ENCODE results near the gene NSL1.
"Not testable (repeated sequence)": the region's sequence is repeated elsewhere in the genome, so short reads cannot be mapped to it uniquely, and the experiment has no call there.

The NSL1 gene

DNA sequence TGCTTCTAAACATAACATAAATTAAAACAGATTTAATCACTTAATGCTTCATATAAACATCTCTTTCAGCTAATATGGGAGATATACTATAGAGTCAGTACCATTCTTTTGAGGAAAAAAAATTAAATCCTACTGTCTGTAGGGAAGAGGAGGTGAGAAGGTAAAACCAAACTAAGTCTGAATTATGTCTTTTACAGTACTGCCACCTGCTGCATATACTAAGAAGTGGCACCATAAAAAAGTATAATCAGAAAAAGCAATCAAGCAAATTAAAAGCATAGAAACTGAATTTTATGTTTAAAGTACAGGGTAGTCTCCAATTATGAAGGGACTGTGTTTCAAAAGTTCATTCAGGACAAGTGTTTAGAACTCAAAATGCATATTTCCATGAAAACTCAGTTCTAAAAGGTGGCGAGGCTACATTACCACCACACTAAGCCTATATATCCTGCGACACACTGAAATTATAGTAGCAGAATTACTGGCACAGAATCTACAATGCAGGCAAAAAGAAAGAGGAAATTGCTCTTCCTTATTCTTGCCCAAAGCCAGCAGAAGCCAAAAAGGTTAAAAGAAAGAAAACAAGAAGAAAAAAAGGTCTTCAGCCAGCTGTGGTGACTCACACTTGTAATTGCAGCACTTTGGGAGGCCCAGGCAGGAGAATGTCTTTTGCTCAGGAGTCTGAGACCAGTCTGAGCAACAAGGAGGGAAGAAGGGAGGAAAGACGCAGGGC, 9.0 kb downstream of the NSL1 start:
- DNase-seq: no peak

DNA sequence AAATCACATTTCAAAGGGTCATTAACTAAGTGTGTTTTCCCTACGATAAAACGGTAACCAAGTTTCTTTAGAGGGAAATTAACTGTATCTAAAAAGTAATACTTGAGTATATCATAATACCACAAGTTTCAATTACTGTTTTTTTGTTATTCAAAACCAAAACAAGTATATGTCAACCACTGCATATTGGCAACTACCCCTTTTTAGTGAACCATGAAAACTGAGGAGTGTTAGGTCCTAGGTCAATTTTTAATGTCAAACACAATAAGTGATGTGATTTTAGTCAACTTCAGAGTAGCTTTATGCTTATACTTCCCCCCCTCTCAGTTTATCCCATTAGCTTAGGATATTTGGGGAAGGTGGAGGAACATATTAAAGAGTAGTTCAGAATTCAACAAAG, 10.4 kb downstream of the NSL1 start:
- no peak for DNase-seq

DNA sequence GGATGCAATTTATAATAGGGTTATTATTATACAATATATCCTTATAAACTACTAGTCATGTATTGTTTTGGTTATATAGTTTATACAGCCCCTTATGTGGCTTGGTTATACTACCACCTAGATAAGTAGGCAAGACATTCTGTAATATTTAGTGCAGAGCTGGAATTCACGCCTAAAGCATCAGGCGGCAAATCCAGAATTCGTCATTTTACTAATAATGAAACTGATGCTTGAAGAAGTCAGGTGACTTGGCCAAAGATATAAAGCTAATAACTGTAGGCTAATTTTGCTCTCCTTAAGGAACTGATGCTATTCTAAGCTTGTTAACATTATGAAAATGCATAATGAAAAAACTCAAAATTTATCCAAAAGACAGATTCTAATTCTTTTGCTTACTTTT, 10.8 kb downstream of the NSL1 start:
- no peak for DNase-seq

DNA sequence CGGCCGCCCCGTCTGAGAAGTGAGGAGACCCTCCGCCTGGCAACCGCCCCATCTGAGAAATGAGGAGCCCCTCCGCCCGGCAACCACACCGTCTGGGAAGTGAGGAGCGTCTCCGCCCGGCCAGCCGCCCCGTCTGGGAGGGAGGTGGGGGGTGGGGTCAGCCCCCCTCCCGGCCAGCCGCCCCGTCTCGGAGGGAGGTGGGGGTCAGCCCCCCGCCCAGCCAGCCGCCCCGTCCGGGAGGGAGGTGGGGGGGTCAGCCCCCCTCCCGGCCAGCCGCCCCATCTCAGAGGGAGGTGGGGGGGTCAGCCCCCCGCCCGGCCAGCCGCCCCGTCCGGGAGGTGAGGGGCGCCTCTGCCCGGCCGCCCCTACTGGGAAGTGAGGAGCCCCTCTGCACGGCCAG, 12.5 kb downstream of the NSL1 start:
- not testable (repeated sequence) for DNase-seq

DNA sequence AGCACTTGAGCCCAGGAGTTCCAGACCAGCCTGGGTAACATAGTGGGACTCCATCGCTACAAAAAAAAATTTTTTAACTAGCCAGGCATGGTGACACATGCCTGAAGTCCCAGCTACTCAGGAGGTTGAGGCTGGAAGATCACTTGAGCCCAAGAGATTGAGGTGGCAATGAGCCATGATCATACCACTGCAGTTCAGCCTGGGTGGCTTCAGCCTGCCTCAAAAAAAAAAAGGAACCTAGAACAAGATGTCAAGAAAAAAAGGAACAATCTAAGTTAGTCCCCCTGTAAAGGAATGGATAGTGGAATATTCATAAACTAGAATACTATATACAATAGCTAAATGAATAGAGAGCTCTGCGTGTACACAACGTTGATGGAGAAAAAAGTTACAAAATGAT, 14.4 kb downstream of the NSL1 start:
- DNase-seq: no peak

DNA sequence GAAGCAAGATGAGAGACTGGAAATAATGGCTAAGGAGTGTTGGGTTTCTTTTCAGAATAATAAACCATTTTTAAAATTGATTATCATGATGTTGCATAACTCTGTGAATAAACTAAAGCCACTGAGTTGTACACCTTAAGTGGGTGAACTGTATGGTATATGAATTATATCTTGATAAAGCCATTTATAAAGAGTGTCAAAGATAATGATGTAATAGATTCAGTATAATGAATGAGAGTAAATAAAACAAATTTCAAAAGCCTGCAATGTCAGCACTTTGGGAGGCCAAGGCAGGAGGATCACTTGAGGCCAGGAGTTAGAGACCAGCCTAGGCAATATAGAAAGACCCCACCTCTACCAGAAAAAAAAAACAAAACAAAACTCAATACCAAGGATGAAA, 16.3 kb downstream of the NSL1 start:
- DNase-seq: no peak

DNA sequence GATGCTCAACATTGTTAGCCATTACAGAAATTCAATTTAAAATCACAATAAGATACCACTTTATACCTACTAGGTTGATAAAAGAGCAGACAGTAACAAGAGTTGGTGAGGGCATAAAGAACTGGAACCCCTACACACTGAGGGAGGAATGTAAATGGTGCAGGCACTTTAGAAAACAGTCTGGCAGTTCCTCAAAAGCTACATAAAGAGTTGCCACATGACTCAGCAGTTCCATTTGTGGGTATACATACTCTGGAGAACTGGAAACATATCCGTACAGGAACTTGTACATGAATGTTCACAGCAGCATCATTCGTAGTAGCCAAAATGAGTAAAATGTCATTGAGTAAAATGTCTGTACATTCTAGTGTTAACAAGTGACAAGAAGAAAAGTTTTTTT, 17.0 kb downstream of the NSL1 start:
- DNase-seq: no peak

DNA sequence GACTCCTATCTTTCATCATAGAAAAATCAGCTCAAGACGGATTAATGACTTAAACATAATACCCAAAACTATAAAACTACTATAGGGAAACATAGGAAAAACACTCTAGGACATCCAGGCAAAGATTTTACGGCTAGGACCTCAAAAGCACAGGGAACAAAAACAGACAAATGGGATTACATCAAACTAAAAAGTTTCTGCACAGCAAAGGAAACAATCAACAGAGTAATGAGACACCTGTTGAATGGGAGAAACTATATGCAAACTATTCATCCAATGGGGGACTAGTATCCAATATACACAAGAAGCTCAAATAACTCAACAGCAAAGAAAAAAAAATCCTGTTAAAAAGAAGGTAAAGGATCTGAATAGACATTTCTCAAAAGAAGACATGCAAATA, 18.6 kb downstream of the NSL1 start:
- no peak for DNase-seq

DNA sequence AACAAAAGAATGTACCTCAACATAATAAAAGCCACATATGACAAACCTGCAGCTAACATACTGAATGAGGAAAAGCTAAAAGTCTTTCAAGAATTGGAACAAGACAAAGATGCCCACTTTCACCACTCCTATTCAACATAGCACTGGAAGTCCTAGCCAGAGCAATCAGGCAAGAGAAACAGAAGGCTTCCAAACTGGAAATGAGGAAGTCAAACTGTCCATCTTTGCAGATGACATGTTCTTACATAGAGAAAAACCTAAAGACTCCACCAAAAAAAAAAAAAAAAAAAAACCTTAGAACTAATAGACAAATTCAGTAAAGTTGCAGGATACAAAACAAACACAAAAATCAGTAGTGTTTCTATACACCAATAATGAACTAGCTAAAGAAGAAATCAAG, 20.2 kb downstream of the NSL1 start:
- no peak for DNase-seq

DNA sequence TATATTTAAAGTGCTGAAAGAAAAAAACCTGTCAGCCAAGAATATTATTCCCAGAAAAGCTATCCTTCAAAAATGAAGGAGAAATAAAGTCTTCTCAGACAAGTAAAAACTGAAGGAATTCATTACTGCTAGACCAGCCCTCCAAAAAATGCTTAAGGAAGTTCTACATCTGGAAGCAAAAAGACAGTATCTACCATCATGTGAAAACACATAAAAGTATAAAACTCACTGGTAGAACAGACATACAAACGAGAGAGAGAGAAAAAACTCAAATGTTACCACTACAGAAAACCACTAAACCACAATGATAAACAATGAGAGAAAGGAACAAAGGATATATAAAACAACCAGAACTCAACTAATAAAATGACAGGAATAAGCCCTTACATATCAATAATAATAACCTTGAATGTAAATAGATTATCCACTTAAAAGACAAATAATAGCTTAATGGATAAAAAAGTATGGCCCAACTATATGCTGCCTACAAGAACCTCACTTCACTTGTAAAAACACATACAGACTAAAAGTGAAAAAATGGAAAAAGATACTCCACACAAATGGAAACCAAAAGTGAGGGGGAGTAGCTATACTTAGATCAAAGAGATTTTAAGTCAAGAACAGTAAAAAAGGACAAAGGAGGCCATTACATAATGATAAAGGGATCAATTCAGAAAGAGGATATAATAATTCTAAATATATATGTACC, 22.0 kb downstream of the NSL1 start:
- DNase-seq: no peak

DNA sequence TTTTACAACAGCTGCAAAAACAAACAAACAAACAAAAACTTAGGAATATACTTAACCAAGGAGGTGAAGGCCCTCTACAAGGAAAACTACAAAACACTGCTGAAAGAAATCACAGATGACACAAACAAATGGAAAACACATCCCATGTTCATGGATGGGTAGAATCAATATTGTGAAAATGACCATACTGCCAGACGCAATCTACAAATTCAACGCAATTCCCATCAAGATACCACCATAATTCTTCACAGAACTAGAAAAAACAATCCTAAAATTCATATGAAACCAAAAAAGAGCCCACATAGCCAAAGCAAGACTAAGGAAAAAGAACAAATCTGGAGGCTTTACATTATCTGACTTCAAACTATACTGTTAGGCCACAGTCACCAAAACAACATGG, 24.8 kb downstream of the NSL1 start:
- DNase-seq: not testable (repeated sequence)

DNA sequence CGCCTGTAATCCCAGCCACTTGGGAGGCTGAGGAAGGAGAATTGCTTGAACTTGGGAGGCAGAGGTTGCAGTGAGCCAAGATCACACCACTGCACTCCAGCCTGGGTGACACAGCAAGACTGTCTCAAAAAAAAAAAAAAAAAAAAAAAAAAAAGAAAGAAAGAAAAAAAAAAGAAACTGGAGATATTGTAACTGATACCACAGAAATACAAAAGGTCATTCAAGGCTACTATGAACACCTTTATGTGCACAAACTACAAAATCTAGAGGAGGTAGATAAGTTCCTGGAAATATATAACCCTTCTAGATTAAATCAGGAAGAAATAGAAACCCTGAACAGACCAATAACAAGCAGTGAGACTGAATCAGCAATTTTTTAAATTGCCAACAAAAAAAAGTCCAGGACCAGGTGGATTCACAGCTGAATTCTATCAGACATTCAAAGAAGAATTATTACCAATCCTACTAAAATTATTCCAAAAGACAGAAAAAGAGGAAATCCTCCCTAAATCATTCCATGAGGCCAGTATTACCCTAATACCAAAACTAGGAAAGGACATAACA, 26.8 kb downstream of the NSL1 start:
- DNase-seq: not testable (repeated sequence)

DNA sequence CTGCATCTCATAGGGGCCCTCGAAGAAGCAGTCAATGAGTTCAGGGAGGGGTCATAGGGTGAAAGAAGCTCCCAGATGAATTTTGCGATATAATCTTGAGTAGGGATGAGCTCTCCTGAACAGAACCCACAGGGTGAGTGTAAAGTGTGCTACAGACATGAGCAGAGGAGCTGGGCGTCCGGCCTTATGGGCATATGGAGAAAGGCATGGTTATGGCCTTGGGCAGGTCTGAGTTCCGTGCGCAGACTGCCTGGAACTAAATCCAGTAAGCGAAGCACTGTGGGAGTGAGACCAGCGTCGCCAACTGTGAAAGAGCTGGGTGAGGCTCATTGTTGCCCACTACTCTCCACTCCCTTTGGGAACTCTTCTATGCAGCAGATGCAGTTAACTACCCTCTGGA, 28.7 kb downstream of the NSL1 start:
- DNase-seq: no peak

DNA sequence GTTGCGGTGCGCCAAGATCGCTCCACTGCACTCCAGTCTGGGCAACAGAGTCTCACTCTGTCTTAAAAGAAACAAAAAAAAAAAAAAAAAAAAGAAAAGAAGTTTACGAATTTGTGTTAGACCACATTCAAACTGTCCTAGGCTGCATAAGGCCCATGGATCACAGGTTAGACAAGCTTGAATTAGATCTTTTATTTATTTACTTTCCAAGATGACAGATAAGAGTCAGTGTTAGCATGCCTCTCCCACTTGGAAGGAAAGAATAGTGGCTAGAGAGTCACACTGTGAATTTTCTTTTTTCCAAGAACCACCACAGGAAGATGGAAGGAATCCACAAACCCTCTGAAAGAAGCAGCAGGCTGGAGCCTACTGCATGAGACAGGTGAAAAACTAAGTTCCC, 29.3 kb downstream of the NSL1 start:
- no peak for DNase-seq

DNA sequence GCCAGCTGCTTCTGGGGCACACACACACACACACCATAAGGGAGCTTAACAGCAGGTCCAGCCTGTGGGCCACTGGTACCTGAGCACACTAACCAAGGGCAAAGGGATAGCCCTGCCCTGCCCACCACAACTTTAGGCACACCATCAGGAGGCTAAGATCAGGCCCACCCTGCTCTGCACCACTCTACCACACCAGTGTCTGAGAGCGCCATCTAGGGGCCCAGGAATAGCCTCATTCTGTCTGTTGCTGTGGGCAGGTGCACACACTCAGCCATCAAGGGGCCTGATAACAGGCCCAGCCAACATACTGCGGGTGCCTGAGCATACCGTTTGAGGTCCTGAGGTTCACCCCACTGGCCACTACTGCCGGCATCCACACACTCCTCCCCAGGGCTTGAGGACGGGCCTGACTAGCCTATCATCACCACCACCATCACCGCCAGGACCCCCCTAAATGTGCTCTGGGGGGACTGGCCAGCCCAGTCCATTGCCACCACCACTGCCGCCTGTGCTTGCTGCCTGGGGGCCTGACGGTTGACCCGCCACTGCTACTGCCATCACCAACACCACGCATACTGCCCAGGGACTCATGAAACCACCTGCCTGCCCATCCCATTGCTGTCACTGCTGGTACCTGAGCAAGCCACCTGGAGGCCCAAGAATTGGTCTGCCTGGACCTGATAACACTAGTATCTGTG, 31.3 kb downstream of the NSL1 start:
- DNase-seq: no peak

DNA sequence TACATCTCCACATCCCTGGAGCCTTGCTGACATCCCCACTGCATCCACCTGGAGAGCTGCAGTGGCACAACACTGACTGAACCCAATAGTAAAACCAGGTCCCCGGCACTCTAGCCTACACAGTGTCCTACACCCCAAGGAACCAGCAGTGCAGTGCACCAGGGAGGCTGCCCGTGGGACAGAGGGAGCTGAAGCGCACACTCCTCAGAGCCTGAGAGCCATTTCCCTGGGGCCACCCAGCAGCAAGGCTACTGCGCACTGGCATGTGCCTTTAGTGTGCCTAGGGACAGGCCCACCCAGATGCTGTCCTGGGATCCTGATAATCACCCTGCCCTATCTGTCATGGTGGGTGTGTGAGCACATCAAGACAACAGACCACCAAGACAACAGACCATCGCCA, 31.9 kb downstream of the NSL1 start:
- DNase-seq: no peak

DNA sequence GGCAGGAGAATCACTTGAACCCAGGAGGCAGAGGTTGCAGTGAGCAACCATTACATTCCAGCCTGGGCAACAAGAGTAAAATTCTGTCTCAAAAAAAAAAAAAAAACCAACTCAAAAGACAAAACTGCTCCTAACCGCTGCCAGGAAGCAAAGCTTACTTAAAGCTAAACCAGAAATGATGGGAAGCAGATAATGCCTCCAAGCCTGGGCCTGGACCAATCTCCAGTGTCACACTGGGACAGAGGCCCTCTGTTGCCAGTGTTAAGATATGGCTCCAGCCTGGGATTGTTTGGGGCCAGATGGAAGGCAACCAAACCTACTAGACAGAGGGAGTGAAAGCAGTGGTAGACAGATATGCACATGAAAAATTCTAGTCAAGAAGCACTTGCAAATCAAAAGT, 36.9 kb downstream of the NSL1 start:
- no peak for DNase-seq

DNA sequence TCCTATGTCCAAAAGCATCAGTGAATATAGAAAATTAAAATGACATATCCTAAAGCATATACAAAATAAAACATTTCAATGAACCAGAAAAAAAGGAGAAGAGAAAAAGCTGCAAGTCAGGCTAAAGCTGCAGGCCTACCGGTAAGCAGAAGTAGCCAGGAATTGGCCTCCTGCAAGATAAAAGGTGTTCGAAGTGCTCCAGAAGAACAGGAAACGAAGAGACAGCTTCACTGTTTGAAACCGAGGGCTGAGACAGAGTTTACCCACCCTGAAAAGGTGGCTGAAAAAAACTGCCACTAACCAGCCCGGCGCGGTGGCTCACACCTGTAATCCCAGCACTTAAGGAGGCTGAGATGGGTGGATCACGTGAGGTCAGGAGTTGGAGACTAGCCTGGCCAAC, 37.4 kb downstream of the NSL1 start:
- DNase-seq: no peak

DNA sequence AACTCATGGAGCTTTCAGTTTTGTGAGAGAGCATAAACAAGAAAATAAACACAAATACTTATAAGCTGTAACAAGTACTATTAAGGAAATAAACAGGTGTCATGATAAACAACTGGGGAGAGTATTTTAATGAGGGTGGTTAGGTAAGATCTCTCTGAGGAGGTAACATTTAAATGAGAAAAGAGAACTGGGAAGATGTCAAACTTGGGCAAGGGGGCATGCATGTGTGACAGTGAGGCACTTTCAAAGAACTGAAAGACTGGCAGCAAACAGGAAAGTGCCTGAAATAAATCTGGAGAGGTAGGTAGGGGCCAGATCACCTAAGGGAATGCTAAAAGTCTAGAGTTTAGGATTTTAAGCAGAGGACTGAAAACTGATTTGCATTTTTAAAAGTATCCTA, 37.8 kb downstream of the NSL1 start:
- DNase-seq: no peak

DNA sequence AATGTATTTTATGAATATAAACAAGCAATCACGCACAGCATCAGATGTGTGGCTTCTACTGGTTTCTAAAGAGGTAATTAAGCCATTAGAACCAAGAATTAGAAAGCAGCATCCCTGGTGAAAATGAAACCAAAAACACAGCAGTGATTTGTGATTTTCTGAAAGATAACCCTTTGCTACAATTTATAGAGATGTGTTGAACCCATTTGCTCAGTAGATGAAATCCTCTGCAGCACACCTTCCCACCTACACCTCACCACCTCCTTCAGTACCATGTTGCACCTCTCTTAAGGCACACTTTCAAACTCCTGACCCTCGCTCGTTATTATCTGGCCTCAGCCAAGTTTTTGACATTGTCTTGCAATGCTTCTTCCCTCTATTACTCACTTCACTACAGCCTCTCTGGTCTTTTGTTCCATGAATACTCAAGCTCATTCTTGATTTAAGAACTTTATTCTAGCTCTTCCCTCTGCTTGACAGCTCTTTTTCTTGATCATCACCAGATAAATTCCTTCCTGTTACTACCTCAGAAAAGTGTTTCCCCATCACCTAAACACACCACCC, 38.6 kb downstream of the NSL1 start:
- no peak for DNase-seq

DNA sequence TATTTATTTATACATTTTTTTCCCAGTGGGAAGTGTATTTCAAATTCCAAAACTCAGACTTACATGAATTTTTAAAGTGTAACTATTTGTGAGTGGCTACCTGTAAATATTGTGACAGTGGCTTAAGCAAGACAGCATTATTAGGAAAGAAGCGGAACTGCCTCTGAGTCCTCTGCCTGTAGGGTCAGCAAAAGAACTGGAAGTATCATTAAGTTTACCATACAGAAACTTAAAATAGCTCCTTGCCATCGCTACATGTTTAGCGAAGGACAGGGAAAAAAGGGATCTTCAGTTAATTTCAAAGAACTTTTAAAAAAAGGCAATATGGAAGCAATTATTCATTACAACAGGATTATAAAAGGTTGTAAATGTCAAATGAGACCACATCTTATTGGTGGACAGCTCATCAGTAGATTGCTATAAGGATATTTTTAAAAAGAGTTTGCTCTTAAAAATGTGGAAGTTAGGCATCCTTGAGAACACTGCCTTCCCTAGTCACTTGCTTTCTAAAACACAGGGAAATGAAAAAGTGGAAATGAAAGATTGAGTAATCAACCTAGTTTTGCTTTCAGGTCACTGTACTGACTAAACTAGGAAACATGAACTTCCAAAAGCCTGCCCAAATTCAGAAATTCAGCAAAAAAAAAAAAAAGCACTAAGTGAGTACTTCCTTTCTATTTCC, 39.2 kb downstream of the NSL1 start:
- DNase-seq: no peak

DNA sequence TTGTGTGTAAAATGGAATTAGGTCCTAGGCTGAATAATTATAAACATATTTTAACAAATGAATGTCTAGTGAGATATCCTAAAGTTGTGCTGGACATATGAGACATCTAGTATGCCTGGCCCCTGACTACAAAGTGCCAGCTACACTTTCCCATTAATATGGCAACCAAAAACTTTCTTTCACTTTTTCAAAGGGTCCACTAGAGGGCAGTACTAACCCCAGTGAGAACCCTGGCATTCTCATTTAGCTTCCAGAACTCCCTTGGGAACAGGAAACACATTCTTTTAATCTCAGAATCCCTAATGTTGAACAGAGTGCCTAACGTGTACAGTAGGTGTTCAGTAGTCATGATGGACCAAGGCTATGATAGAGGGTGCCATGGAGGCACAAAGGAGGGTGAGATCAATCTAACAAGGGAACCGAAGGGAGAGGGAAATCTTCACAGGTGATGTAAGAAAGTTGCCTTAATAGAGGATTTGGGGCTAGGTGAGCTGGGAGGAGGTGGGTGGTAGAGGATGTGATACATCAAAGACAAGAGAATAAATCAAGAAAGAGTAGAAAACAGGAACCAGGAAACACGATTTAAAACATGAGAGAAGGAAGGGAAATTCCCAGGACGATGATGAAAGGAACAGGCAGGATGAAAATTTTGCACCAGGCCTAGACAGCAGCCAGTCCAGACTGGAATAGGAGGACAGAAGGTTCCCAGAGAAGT, 41.6 kb downstream of the NSL1 start:
- DNase-seq: peak; percentile 34
